Measurements from ENCODE around the gene TCF15. TPM values are rescaled to one million over a fixed set of nuclear protein-coding genes. Genes with fewer than 3 reads are reported as not detected.

The TCF15 gene
- total and polyA plus RNA-seq, 2 of the 13 experiments (the other 11 are each of a cell fraction or from before 2014, with no cell fraction given): not detected

DNA sequence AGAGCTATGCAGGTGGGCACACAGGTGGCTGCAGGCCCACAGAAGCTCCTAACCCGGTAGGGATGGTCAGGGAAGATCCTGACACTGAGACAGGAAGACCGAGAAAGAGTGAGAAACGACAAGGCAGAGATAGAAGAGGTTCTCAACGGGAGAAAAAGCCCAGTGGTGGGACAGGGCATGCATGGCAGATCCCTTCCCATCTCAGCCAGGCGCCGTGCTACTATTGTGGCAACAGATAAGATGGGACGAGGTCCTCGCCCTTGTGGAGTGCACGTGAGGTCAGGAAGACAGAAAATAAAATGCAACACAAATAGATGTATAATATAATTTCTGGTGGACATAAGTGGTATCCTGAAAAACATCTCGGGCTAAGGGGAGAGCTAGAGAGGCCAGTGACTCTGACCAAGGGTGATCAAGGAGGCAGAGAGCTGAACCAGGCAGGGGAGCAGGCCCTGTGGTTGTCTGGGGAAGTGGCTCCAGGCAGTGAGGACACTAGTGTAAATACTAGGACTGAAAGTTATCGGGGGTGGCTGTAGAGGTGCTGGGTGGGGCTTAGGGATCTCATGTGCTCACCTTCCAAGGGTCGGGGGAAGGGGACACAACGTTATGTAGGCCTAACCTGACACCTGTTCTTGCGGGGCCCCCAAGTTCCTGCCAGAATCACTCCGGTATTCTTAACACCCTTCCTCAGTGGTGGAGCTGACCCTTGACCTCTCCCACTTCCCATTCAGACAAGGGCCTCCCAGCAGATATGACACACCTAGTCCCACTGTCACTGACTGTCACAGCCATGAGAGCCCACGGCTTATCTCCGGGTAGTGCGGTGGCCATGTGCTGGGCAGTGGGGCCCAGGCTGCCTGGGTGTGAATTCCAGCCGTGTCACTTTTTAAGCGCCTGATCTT, 41.9 kb upstream of the TCF15 start (continued):
- 0 out of 2 replicates have a peak, but pooled peaks have one; percentile 12 for TF ChIP-seq ZNF557 (CRISPR knock-in tag; IDR thresholded peaks at IDR 0.05)
- TF ChIP-seq, protein P1, sequence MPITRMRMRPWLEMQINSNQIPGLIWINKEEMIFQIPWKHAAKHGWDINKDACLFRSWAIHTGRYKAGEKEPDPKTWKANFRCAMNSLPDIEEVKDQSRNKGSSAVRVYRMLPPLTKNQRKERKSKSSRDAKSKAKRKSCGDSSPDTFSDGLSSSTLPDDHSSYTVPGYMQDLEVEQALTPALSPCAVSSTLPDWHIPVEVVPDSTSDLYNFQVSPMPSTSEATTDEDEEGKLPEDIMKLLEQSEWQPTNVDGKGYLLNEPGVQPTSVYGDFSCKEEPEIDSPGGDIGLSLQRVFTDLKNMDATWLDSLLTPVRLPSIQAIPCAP (CRISPR knock-in tag; IDR thresholded peaks at IDR 0.05; ENCODE audit: low read depth): 0 out of 2 replicates have a peak, but pooled peaks have one; percentile 43
- TF ChIP-seq ZBTB38 (CRISPR knock-in tag; IDR thresholded peaks at IDR 0.05): 0 out of 2 replicates have a peak, but pooled peaks have one; percentile 5
- peak; percentile 30; the same call in 1 of the 2 replicates for TF ChIP-seq HNF4A (CRISPR knock-in tag; IDR thresholded peaks at IDR 0.05)
- no peak for TF ChIP-seq GFI1 (CRISPR knock-in tag; IDR thresholded peaks at IDR 0.05; ENCODE audit: borderline replicate concordance)
- TF ChIP-seq ZNF747 (CRISPR knock-in tag; IDR thresholded peaks at IDR 0.05; ENCODE audit: borderline replicate concordance): no peak
- TF ChIP-seq, protein P2, sequence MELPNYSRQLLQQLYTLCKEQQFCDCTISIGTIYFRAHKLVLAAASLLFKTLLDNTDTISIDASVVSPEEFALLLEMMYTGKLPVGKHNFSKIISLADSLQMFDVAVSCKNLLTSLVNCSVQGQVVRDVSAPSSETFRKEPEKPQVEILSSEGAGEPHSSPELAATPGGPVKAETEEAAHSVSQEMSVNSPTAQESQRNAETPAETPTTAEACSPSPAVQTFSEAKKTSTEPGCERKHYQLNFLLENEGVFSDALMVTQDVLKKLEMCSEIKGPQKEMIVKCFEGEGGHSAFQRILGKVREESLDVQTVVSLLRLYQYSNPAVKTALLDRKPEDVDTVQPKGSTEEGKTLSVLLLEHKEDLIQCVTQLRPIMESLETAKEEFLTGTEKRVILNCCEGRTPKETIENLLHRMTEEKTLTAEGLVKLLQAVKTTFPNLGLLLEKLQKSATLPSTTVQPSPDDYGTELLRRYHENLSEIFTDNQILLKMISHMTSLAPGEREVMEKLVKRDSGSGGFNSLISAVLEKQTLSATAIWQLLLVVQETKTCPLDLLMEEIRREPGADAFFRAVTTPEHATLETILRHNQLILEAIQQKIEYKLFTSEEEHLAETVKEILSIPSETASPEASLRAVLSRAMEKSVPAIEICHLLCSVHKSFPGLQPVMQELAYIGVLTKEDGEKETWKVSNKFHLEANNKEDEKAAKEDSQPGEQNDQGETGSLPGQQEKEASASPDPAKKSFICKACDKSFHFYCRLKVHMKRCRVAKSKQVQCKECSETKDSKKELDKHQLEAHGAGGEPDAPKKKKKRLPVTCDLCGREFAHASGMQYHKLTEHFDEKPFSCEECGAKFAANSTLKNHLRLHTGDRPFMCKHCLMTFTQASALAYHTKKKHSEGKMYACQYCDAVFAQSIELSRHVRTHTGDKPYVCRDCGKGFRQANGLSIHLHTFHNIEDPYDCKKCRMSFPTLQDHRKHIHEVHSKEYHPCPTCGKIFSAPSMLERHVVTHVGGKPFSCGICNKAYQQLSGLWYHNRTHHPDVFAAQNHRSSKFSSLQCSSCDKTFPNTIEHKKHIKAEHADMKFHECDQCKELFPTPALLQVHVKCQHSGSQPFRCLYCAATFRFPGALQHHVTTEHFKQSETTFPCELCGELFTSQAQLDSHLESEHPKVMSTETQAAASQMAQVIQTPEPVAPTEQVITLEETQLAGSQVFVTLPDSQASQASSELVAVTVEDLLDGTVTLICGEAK (IDR thresholded peaks at IDR 0.05): no peak
- TF ChIP-seq, protein P2 (CRISPR knock-in tag; IDR thresholded peaks at IDR 0.05): peak; percentile 53
- TF ChIP-seq, protein P3, sequence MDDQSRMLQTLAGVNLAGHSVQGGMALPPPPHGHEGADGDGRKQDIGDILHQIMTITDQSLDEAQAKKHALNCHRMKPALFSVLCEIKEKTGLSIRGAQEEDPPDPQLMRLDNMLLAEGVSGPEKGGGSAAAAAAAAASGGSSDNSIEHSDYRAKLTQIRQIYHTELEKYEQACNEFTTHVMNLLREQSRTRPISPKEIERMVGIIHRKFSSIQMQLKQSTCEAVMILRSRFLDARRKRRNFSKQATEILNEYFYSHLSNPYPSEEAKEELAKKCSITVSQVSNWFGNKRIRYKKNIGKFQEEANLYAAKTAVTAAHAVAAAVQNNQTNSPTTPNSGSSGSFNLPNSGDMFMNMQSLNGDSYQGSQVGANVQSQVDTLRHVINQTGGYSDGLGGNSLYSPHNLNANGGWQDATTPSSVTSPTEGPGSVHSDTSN (CRISPR knock-in tag; IDR thresholded peaks at IDR 0.05; ENCODE audit: borderline replicate concordance): no peak; the same call in 1 of the 2 replicates
- TF ChIP-seq BHLHE40 (IDR thresholded peaks at IDR 0.05; ENCODE audit: low read length): no peak
- 0 out of 2 replicates have a peak, but pooled peaks have one; percentile 1 for TF ChIP-seq ZNF101 (CRISPR knock-in tag; IDR thresholded peaks at IDR 0.05; ENCODE audit: borderline replicate concordance, low read depth)
- TF ChIP-seq PHF20 (CRISPR knock-in tag; IDR thresholded peaks at IDR 0.05): no peak
- TF ChIP-seq MTA1 (CRISPR knock-in tag; IDR thresholded peaks at IDR 0.05; ENCODE audit: borderline replicate concordance): peak; percentile 29; the same call in 1 of the 2 replicates
- TF ChIP-seq TBP (CRISPR knock-in tag; IDR thresholded peaks at IDR 0.05): 0 out of 2 replicates have a peak, but pooled peaks have one; percentile 72
- TF ChIP-seq, protein P4, sequence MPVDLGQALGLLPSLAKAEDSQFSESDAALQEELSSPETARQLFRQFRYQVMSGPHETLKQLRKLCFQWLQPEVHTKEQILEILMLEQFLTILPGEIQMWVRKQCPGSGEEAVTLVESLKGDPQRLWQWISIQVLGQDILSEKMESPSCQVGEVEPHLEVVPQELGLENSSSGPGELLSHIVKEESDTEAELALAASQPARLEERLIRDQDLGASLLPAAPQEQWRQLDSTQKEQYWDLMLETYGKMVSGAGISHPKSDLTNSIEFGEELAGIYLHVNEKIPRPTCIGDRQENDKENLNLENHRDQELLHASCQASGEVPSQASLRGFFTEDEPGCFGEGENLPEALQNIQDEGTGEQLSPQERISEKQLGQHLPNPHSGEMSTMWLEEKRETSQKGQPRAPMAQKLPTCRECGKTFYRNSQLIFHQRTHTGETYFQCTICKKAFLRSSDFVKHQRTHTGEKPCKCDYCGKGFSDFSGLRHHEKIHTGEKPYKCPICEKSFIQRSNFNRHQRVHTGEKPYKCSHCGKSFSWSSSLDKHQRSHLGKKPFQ (CRISPR knock-in tag; IDR thresholded peaks at IDR 0.05; ENCODE audit: insufficient replicate concordance): peak; percentile 5

All from HepG2 (cell line).